DND-41 (cell line): ENCODE measurements around the gene RAD54L2.
"Not testable (repeated sequence)": the region's sequence is repeated elsewhere in the genome, so short reads cannot be mapped to it uniquely, and the experiment has no call there.

ENCODE experiments used
- CTCF ChIP-seq: IDR thresholded peaks from 2 replicates; pipeline ENCODE4 v1.5.1; 2012; ENCODE audit warnings: borderline replicate concordance, low read length, moderate library complexity, mild to moderate bottlenecking; ENCODE audit not compliant: poor library complexity, severe bottlenecking; ENCODE audit errors: extremely low read depth
- EZH2 ChIP-seq: IDR thresholded peaks from 3 replicates; pipeline ENCODE4 v1.6.1; 2012; ENCODE audit warnings: borderline replicate concordance, low read depth, mild to moderate bottlenecking, moderate library complexity, low read length, inconsistent platforms; ENCODE audit not compliant: severe bottlenecking

GRCh38 chr3:51562403-51562802 is 23.9 kb downstream of the RAD54L2 start:
- TF ChIP-seq CTCF, EZH2: not testable (repeated sequence)
